ENCODE results near the gene KNSTRN.

GRCh38 chr15:40382580-40383456 is at the start of gene KNSTRN:
- TF ChIP-seq TERF1 (CRISPR knock-in tag; IDR thresholded peaks at IDR 0.05), result no peak
- no peak for TF ChIP-seq ZNF639 (CRISPR knock-in tag; conservative IDR thresholded peaks at IDR 0.05)
- TF ChIP-seq ZC3H4 (CRISPR knock-in tag; IDR thresholded peaks at IDR 0.05; ENCODE audit: borderline replicate concordance), result no peak
- no peak for TF ChIP-seq ZNF276 (CRISPR knock-in tag; IDR thresholded peaks at IDR 0.05; ENCODE audit: low read depth)
- 0 out of 2 replicates have a peak, but pooled peaks have one; percentile 3 for TF ChIP-seq CTCF (CRISPR knock-in tag; IDR thresholded peaks at IDR 0.05)
- 0 out of 4 replicates have a peak, but pooled peaks of 1 of the 2 experiments have one; percentile 8 for TF ChIP-seq EP300 (IDR thresholded peaks at IDR 0.05; ENCODE audit: low read depth in 2 of 2, low read length in 2 of 2)
- no peak for TF ChIP-seq EP300 (CRISPR knock-in tag; IDR thresholded peaks at IDR 0.05; ENCODE audit: borderline replicate concordance)
- TF ChIP-seq YY1 (IDR thresholded peaks at IDR 0.05; ENCODE audit: insufficient read depth, insufficient replicate concordance, low read depth, low read length), result peak; percentile 100
- no peak for TF ChIP-seq PBX2 (CRISPR knock-in tag; IDR thresholded peaks at IDR 0.05)
- TF ChIP-seq U2AF2 (IDR thresholded peaks at IDR 0.05; ENCODE audit: low read depth, low read length), result no peak
- peak; percentile 90 for TF ChIP-seq PHF8 (CRISPR knock-in tag; IDR thresholded peaks at IDR 0.05)
- no peak for TF ChIP-seq SP140L (CRISPR knock-in tag; IDR thresholded peaks at IDR 0.05; ENCODE audit: borderline replicate concordance)
